Measurements from ENCODE around the gene CCL16.

DNA sequence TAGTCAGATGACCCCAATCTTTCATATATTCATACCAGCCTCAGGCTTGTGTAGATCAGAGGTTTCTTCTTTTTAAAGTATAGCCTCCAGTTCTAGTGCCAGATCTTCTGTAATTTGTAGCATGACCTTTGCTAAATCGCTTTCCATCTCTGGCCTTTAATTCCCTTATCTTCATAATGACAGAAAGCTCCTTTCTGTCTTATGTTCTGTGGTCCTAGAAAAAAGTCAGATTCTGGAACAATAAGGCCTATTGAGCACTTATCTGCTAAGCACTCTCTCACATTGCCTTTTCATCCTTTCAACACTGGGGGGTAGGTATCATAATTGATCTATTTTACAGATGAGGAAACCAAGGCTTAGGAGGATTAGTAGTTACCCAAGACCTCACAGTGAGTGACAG, 9.2 kb downstream of the CCL16 start:
- TF ChIP-seq, protein P1, sequence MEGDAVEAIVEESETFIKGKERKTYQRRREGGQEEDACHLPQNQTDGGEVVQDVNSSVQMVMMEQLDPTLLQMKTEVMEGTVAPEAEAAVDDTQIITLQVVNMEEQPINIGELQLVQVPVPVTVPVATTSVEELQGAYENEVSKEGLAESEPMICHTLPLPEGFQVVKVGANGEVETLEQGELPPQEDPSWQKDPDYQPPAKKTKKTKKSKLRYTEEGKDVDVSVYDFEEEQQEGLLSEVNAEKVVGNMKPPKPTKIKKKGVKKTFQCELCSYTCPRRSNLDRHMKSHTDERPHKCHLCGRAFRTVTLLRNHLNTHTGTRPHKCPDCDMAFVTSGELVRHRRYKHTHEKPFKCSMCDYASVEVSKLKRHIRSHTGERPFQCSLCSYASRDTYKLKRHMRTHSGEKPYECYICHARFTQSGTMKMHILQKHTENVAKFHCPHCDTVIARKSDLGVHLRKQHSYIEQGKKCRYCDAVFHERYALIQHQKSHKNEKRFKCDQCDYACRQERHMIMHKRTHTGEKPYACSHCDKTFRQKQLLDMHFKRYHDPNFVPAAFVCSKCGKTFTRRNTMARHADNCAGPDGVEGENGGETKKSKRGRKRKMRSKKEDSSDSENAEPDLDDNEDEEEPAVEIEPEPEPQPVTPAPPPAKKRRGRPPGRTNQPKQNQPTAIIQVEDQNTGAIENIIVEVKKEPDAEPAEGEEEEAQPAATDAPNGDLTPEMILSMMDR (IDR thresholded peaks at IDR 0.05): no peak
- TF ChIP-seq EZH2 (IDR thresholded peaks at IDR 0.05; ENCODE audit: borderline replicate concordance, insufficient read depth, low read depth, low read length, poor library complexity, severe bottlenecking): no peak
